ENCODE data around the gene GLMN.
"Not testable (repeated sequence)": the region's sequence is repeated elsewhere in the genome, so short reads cannot be mapped to it uniquely, and the experiment has no call there.

GLMN gene

DNA sequence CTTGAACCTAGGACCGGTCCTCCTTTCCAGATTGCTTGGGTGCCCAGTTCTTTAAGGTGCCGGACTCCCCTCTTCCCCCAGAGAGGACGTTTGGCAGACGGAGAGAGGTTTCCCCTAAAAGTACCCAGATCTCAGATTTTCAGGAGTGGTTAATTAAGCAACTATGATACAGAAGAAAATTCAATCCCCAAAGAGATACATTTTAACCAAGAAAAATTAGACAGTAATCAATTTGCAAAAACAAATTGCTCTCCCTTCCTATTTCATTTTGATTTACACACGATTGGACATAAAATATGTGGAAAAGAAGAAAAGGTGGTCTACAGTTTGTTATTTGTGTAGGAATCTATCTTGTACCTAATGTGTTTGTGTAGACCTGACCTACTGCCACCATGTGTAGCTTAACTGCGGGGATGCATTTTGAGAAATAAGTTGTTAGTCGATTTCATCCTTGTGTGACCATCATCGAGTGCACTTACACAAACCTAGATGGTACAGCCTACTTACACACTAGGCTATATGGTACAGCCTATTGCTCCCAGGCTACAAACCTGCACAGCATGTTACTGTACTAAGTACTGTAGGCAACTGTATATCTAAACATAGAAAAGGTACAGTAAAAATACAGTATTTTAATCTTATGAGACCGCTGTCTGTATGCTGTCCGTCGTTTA is 827 bp upstream of the GLMN start:
- no peak for DNase-seq (ENCODE audit: low read depth)

DNA sequence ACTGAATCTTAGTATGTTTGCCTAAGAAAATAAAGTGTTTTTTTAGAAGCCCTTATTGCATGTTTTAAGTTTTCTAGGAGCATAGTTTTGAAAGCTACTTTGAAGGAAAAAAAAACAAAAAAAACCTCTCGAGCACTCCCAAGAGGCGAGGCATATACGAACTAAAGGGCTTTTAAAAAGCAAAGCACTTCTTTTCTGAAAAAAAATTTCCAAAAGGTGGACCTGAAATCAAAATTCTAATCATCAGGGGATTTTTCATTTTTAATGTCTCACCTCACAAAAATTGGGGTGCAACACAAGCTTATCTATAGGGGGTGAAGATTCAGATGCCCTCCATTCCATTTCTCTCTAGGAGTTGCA is 594 bp downstream of the GLMN start:
- DNase-seq (ENCODE audit: low read depth), result no peak

DNA sequence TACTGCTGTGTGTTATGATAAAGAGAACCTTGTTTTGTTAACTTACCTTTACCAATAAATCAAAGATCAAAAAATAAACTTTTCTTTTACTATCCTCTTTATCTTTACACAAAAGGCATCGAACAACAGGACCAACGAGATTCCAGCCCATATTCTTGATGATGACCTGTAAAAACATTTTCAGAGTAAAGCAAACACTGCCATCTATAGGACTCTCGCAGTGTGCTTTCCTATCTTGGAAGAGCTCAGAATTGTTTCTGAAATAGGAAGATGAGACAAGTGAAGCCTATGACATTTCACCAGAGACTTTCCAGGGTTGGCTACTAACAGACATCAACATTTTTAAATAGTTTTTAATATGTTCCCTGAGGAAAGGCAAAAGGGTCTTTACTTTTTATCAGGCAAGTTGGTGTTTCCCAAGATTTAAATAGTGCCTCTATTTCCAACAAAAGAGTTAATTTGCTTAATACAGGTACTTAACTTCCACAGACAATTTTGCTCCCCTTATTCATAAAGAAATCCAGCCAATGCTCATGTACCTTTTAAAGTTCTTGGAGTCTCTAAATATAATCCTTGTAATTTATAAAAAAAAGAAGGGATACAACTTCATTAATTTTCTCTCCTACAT is 7.3 kb downstream of the GLMN start:
- peak; percentile 50 for DNase-seq (ENCODE audit: low read depth)

DNA sequence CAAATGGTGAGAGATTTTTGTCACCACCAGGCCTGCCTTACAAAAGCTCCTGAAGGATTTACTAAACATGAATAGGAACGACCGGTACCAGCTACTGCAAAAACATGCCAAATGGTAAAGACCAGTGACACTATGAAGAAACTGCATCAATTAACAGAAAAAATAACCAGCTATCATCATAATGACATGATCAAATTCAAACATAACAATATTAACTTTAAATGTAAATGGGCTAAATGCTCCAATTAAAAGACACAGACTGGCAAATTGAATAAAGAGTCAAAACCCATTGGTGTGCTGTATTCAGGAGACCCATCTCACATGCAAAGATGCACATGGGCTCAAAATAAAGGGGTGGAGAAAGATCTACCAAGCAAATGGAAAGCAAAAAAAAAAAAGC is 17.4 kb downstream of the GLMN start:
- not testable (repeated sequence) for DNase-seq (ENCODE audit: low read depth)

DNA sequence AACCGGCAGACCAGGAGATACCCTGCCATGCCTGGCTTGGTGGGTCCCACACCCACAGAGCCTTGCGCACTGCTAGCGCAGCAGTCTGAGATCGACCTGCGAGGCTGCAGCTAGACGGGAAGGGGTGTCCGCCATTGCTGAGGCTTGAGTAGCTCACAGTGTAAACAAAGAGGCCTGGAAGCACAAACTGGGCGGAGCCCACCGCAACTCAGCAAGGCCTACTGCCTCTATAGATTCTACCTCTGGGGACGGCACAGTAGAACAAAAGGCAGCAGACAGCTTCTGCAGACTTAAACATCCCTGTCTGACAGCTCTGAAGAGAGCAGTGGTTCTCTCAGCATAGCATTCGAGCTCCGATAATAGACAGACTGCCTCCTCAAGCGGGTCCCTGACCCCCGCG is 19.0 kb downstream of the GLMN start:
- DNase-seq (ENCODE audit: low read depth), result not testable (repeated sequence)

DNA sequence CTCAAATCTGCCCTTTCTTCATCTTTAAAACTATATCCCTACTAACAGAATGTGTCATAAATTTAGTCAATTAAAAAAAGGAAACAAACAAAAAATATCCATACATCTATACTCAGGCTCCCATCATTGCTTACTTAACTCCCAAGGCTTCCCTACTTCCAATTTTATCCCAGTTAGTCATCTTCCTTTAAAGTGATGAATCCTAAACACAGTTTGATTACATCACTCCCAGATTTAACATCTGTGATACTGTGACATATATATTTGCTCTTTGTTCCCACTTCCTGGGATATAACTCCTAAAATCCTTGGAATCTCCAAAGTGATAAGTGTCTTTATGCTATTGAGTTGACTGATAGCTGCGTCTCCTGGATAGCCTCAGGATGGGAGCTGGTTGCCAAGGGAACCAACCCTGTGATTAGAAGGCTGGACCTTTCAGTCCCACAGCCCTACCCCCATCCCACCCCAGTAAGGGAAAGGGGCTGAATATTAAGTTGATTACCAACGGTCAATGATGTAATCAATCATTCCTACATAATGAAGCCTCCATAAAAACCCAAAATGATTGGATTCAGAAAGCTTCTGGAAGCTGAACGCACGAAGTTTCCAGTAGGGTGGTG is 21.6 kb downstream of the GLMN start:
- no peak for DNase-seq (ENCODE audit: low read depth)

DNA sequence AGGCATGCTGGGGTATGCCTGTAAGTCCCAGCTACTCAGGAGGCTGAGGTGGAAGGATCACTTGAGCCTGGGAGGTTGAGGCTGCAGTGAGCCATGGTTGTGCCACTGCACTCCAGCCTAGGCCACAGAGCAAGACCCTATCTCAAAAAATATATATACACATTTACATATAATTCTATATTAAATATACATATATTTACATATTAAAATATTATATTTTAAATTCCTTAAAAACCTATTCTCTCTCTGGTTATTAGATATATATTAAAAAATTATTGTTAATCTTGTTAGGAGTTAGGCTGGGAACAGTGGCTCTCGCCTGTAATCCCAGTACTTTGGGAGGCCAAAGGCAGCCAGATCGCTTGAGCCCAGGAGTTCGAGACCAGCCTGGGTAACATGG is 22.7 kb downstream of the GLMN start:
- DNase-seq (ENCODE audit: low read depth), result no peak

DNA sequence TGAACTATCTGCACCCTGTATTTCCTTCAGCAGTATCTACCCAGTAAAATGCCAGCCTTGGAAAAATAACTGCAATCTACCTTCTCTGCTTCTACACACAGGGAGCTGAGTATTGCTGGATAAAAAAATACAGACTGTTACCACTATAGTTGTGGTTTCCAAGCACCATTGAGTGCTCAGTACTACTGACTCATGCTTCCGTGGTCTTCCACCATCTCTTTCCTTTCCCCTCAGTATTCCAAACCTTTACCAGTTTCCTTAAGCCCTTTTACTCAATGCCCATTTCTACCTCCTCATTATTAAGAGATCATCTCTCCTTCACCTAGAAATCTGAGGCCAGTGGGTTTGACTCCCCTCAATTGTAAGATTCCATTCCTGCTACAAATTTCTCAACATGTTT is 23.8 kb downstream of the GLMN start:
- no peak for DNase-seq (ENCODE audit: low read depth)

DNA sequence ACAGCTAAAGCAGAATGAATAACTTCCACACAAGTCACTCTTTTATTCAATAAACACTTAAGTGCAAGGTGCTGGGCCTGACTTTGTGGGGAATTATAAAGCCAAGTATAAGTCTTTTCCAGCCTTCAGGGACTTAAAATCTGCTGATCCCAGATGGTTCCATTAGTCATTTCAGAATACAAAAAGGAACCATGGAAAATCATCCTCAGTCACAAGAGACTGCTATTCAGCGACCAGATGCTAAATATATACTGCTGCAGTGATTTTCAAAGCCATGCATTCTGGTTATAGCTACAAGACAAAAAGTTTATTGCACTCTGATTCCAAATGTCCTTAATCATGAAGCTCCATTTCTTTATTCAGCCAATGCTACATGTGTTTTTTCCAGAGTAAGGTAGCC is 25.7 kb downstream of the GLMN start:
- DNase-seq (ENCODE audit: low read depth), result no peak

DNA sequence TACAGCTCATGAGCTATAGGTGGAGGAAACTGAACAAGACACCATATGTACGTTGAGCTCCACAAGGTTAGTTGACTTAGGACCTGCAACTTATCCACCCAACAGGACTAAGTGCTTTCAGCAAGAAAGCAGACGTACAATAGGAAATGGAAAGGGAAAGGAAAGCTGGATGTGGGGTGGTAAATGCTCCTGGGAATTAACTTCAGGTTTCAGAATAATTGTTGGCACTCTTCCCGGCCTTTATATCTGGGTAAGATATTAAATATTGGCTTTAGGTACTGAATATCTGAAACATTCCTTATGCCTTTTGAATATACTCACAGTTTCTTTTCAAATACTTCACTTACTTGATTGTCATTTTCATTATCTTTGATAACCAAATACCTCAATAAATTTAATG is 36.3 kb downstream of the GLMN start:
- no peak for DNase-seq (ENCODE audit: low read depth)

DNA sequence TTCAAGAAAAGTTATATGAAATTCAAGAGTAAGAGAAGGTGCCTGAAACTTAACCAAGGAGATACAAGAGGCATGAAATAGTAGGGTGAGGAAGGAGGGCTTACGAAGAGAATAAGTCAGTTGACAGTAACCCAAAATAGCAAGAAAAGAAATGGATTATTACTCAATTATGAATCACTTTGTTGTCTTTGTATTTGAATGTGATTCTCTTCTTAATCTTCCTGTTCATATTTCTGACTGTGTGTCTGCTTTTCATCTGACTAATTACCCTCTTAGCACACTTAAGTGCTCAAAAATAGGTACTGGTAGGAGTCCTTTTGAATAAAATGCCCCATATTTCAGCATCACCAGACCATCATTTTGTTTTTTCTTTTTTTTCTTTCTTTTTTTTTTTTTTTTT is 39.4 kb downstream of the GLMN start:
- DNase-seq (ENCODE audit: low read depth), result peak; percentile 13

DNA sequence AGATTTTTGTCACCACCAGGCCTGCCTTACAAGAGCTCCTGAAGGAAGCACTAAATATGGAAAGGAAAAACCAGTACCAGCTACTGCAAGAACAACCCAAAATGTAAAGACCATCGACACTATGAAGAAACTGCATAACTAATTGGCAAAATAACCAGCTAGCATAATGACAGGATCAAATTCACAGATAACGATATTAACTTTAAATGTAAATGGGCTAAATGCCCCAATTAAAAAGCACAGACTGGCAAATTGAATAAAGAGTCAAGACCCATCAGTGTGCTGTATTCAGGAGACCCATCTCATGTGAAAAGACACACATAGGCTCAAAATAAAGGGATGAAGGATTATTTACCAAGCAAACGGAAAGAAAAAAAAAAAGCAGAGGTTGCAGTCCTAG is 44.1 kb downstream of the GLMN start:
- DNase-seq (ENCODE audit: low read depth), result not testable (repeated sequence)

DNA sequence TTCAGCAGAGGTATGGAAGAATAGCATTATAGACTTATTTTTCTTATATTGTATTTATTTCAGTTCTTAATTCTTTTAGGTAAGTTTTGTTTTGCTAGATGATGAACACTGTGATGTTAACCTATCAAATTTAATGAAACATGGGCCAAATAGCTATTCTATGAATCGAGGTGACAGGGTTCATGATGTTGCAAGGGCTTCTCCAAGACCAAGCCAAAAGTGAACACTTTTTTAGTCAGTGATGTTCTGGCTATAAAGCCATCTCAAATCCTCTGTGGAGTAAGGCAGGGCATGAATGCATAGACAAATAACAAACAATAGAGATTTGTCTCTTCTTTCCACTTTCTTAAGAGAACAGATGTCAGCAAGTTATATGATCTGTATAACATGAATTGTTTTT is 54.4 kb downstream of the GLMN start:
- no peak for DNase-seq (ENCODE audit: low read depth)

DNA sequence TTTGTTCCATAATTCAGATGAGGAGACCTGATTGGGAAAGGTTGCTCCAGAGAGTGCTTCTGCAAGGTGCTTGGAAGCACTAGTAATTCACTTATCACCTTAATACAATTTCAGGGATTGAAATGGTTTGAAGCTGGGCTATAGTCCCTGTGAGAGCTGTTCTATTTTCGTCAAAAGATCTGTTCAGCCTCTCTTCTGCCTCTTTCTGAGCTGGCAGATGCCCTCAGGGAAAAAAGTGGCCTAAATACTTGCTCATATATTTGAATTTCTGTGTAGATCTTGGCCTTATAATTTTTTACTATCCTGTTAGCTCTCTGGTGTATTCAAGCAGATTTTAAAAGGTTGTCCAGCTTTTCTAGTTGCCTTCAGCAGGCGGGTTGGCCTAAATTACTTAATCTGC is 58.8 kb downstream of the GLMN start:
- no peak for DNase-seq (ENCODE audit: low read depth)

DNA sequence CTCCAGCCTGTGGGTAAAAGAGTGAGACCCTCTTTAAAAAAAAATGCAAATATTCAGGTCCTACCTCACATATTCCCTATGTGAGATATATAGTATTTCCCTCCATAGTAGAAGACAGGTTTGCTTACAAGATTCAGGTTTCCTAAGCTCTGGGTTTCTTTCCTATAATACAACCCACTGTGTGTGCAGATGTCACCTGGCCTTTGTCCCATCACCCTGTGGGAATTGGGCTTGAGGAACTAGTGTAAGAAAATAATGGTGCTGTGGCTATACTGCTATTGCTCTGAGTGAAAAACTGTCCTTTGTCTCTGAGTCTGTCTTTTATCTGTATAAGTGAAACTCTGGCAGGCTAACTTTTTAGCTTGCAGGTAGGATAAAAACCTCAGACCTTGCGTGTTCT is 68.1 kb downstream of the GLMN start:
- DNase-seq (ENCODE audit: low read depth), result no peak

DNA sequence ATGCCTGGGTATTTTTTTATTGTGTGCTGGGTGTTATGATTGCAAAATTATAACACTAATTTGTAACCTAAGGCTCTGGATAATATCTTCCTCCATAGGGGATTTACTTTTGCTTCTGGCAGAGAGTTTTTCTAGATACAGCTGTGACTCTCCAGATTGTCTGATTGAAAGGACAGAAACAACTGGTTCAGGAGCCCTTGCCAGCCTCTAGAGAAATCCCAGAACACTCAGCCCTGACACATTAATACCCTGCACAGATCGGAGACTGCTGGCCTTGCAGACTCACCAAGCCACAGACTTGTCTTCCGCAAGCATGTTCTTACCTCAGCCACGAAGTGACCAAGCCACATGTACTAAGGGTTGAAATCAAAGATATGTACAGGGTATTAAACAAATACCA is 70.4 kb downstream of the GLMN start:
- no peak for DNase-seq (ENCODE audit: low read depth)

DNA sequence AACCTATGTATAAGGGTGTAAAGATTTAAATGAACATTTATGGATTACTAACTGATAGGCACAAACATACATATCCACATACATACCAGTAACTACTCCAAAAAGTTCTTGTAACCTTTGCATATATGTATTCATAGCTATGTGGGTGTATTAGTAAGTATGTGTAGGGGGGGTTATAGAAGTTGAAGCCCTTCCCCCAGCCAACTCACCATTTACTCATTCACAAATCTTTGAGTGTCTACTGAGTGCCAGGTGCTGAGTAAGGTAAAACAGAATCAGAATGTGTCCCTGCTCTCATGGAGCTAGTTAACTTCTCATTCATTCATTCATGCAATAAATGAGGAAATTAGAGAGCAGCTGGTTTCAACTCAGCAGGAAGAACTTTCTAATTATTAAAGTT is 79.8 kb downstream of the GLMN start:
- DNase-seq (ENCODE audit: low read depth), result no peak

DNA sequence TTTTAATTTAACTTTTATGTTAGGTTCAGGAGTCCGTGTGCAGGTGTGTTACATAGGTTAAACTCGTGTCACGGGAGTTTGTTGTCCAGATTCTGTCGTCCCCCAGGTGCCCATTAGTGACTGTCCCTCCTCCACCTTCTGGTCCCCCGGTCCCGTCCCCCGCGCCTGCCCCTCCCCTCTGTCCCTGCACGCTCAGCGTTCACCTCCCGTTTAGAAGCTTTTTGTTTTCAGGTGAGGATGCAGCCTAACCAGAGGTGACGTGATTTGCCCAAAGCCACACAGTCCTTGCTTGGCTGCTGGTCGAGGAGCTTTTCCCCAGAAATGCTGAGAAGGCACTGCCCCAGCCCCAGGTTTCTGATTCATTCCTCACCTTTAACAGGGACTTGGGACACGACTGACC is 80.2 kb downstream of the GLMN start:
- no peak for DNase-seq (ENCODE audit: low read depth)

DNA sequence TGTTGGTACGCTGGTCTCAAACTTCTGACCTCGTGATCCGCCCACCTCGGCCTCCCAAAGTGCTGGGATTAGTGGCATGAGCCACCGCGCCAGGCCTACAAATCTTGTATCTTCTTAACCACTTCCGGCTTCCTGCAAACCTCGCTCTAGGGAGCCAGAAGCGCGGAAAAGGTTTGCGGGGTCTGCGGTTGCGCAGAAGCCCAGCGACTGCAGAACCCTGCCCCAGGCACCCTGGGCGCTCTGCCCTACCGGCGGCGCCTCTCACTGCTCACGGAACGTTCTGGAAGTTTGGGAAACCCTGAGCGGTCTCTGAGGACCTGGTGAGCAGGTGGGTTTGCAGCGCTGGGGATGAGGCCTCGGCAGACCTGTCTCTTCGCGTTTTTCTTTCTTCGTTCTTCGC is 81.1 kb downstream of the GLMN start, which contains the start of gene C1orf146:
TSS of gene C1orf146 (plus strand) at position 195 of the 400 bp plus-strand sequence. CDS start 13,506 bp downstream, outside the sequence.
- no peak for DNase-seq (ENCODE audit: low read depth)

DNA sequence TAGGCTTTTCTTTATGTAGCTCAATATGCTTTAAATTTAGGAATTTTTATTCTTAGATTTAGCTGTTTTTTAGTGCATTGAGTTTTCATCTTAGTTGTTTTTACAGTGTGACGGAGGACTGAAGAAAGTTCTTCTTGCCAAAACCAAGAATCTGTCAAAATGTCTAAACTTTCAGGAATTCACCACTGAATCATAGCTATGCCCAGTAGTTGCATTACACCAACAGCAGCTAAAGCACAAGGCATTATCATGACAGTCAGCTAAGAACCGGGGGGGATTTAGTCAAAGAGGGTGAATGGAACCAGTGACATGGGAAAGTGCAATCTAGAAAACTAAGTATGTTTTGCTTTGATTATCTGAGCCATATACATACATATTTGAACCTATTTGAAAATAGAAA is 87.6 kb downstream of the GLMN start:
- peak; percentile 84 for DNase-seq (ENCODE audit: low read depth)

DNA sequence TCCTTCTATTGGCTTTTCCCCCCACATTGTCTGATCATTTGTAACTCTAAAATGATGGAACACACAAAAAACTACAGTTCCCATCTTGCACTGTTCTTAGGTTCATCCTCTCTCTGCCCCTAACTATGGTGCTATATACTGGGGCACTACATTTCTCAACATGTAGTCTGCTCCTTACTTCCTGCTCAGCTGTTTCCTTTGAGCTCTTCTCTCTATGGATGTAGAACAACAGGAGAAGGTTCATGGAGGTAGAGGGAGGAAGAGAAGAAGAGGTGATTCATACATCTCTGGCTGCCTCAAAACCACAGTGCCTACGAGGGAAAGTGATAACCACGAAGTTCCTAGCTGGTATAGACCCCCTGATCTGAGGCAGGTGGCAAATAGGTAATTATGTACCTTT is 88.1 kb downstream of the GLMN start:
- DNase-seq (ENCODE audit: low read depth), result no peak

DNA sequence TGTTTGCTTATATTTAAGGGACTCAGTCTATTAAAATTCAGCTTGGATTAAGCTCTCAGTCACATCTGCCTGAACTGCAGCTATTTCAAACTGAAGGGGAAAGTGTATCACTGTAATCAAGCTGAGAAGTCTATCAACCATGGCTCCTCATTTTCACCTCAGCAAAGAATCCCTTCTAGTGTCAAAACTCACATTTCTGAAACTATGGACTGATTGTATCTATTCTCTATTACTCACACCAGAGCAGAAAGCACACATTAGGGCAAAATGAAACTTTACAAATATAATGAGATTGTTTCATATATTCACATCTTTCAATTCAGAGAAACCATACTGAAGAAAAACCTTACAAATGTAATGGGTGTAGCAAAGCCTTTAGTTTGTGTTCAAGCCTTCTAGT is 95.7 kb downstream of the GLMN start:
- no peak for DNase-seq (ENCODE audit: low read depth)

DNA sequence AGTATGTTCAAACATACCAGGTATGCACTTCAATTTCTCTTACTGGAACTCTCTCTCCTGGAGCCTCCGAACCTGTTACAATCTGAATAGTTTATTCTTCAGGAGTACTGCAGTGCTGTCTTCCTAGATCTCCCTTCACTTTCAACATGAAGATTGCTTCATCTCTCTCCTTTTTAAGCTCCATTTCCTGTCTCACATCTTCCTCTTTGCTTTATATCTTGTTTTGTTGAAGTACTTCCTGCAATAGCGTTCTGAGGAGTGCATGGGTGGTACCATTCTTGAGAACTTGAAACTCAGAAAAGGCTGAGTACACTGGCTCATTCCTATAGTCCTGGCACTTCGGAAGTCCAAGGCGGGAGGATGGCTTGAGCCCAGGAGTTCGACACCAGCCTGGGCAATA is 96.8 kb downstream of the GLMN start:
- DNase-seq (ENCODE audit: low read depth), result no peak
